Left renal pelvis (tissue), 4 donors: ENCODE results near the gene TSFM. TPM values are rescaled to one million over a fixed set of nuclear protein-coding genes. Genes with fewer than 3 reads are reported as not detected.

Experiments
- DNase-seq, 4 donors: peaks; one replicate each; pipeline ENCODE4 v3.0.0-alpha.2; 2013; ENCODE audit warnings: low read depth in 4 of 4, low spot score in 3 of 4
- polyA plus RNA-seq, 4 donors: library from polyadenylated mRNA; unstranded; fragments of 120-200 nt; gene quantifications; one replicate each; pipeline ENCODE4 v1.2.1, GENCODE V29; 2013; ENCODE audit not compliant: insufficient read length in 4 of 4

Gene TSFM
- polyA plus RNA-seq, 4 donors, result 23.4 to 47.4 (median 46.9) TPM

GRCh38 chr12:57826966-57827365 is 44.4 kb downstream of the TSFM start:
- DNase-seq, result no peak

- no peak for DNase-seq
These were observed 46.6 kb downstream of the TSFM start for GRCh38 chr12:57829025-57829777.

GRCh38 chr12:57830393-57830792 is 47.8 kb downstream of the TSFM start:
- no peak for DNase-seq

- no peak for DNase-seq
These were observed 50.4 kb downstream of the TSFM start for GRCh38 chr12:57832966-57833365.

GRCh38 chr12:57833672-57834071 is 51.1 kb downstream of the TSFM start:
- no peak for DNase-seq

- DNase-seq, result no peak
These were observed 51.7 kb downstream of the TSFM start for GRCh38 chr12:57834086-57834876.

- no peak for DNase-seq
These were observed 53.0 kb downstream of the TSFM start for GRCh38 chr12:57835366-57836288.

- peak in 3 of 4 donors; percentile 81 to 87 (median 81) for DNase-seq
These were observed 54.1 kb downstream of the TSFM start for GRCh38 chr12:57836442-57837375.

- DNase-seq, result no peak
These were observed 55.4 kb downstream of the TSFM start for GRCh38 chr12:57837864-57838562.

GRCh38 chr12:57838594-57839302 is 56.2 kb downstream of the TSFM start:
- no peak for DNase-seq

GRCh38 chr12:57839996-57840395 is 57.4 kb downstream of the TSFM start:
- DNase-seq, result no peak

GRCh38 chr12:57840726-57841125 is 58.1 kb downstream of the TSFM start:
- no peak for DNase-seq

- DNase-seq, result no peak
These were observed 58.9 kb downstream of the TSFM start for GRCh38 chr12:57841445-57841844.

GRCh38 chr12:57842342-57843294 is 60.0 kb downstream of the TSFM start:
- no peak for DNase-seq

- peak in 1 of 4 donors; percentile 46 for DNase-seq
These were observed 62.3 kb downstream of the TSFM start for GRCh38 chr12:57844709-57845477.

GRCh38 chr12:57845478-57846284 is 63.1 kb downstream of the TSFM start:
- peak in 1 of 4 donors; percentile 33 for DNase-seq
